IMR-90 (cell line): Measurements from ENCODE around the gene PITPNM3. TPM values are rescaled to one million over a fixed set of nuclear protein-coding genes. Genes with fewer than 3 reads are reported as not detected.

ENCODE experiments used
- ATAC-seq: fragments of 200-7000 bp; cut with Tn5 transposase; 2 replicates; pipeline ENCODE4 v1.9.1; 2020; ENCODE audit warnings: low read depth, mild to moderate bottlenecking, moderate library complexity
- BruUV-seq: library from RNA; stranded (reverse); fragments of 400-500 nt; replicated peaks from 2 replicates; lab custom pipeline; 2021; lab: Mats Ljungman, UMichigan
- CTCF ChIA-PET: fragments of 300-600 bp; formaldehyde crosslinking; extraction: SDS; loops from one replicate; lab custom pipeline; 2021; ENCODE audit warnings: antibody characterized with exemption; lab: Yijun Ruan, JAX
- POLR2A ChIA-PET: fragments of 300-600 bp; sonication (Branson Sonifier 250); formaldehyde crosslinking; loops from one replicate; lab custom pipeline; 2022; ENCODE audit warnings: antibody characterized with exemption; ENCODE audit not compliant: unreplicated experiment; lab: Charles Lee
- DNase-seq: peaks from one replicate; pipeline ENCODE4 v3.0.0; 2013
- H2AFZ ChIP-seq: replicated peaks from 2 replicates; pipeline ENCODE3; 2013; ENCODE audit warnings: low read length, mild to moderate bottlenecking; ENCODE audit not compliant: poor library complexity
- H2AK5ac ChIP-seq: 2 replicates; pipeline ENCODE4 v1.6.1; 2013; ENCODE audit warnings: low read depth, low read length, inconsistent platforms
- H2AK9ac ChIP-seq: replicated peaks from 2 replicates; pipeline ENCODE3; 2013; ENCODE audit warnings: mild to moderate bottlenecking, low read depth, low read length, moderate library complexity; ENCODE audit not compliant: poor library complexity
- H2BK120ac ChIP-seq: 2 replicates; pipeline ENCODE4 v1.6.1; 2013; ENCODE audit warnings: low read depth, low read length, inconsistent platforms
- H2BK15ac ChIP-seq: 3 replicates; pipeline ENCODE4 v1.6.1; 2013; ENCODE audit warnings: low read depth, low read length, inconsistent platforms
- H2BK20ac ChIP-seq: 2 replicates; pipeline ENCODE4 v1.6.1; 2013; ENCODE audit warnings: low read depth, mild to moderate bottlenecking, inconsistent platforms, low read length, moderate library complexity
- H2BK5ac ChIP-seq: 2 replicates; pipeline ENCODE4 v1.6.1; 2013; ENCODE audit warnings: mild to moderate bottlenecking, low read depth, low read length, inconsistent platforms; ENCODE audit not compliant: poor library complexity, severe bottlenecking
- H3K14ac ChIP-seq: replicated peaks from 2 replicates; pipeline ENCODE4 v1.6.1; 2013; ENCODE audit warnings: low read depth, low read length, inconsistent platforms
- H3K18ac ChIP-seq: 2 replicates; pipeline ENCODE4 v1.6.1; 2013; ENCODE audit warnings: low read depth, low read length, control low read depth
- H3K23ac ChIP-seq: 2 replicates; pipeline ENCODE4 v1.6.1; 2013; ENCODE audit warnings: low read depth, low read length, inconsistent platforms
- H3K27ac ChIP-seq: 2 replicates; pipeline ENCODE4 v1.5.1; 2013; ENCODE audit warnings: mild to moderate bottlenecking, control low read depth, low read length; ENCODE audit not compliant: insufficient read depth
- H3K27me3 ChIP-seq: 2 replicates; pipeline ENCODE4 v1.6.1; 2013; ENCODE audit warnings: low read length; ENCODE audit not compliant: control insufficient read depth, insufficient read depth
- H3K36me3 ChIP-seq: 2 replicates; pipeline ENCODE4 v1.6.1; 2013; ENCODE audit warnings: low read length, mixed read lengths; ENCODE audit not compliant: control insufficient read depth, insufficient read depth
- H3K4ac ChIP-seq: 2 replicates; pipeline ENCODE4 v1.6.1; 2013; ENCODE audit warnings: low read depth, low read length, inconsistent platforms
- H3K4me1 ChIP-seq: 2 replicates; pipeline ENCODE4 v1.6.1; 2013; ENCODE audit warnings: low read length, mixed read lengths; ENCODE audit not compliant: control insufficient read depth, insufficient read depth
- H3K4me2 ChIP-seq: 2 replicates; pipeline ENCODE4 v1.6.1; 2013; ENCODE audit warnings: low read depth, mild to moderate bottlenecking, control low read depth, low read length, moderate library complexity
- H3K4me3 ChIP-seq: 2 replicates; pipeline ENCODE4 v1.5.1; 2013; ENCODE audit warnings: low read depth, mild to moderate bottlenecking, control low read depth, low read length, moderate library complexity; ENCODE audit not compliant: insufficient read depth
- H3K56ac ChIP-seq: 2 replicates; pipeline ENCODE4 v1.6.1; 2013; ENCODE audit warnings: low read length, inconsistent platforms; ENCODE audit not compliant: insufficient read depth; ENCODE audit errors: extremely low read depth
- H3K79me1 ChIP-seq, 2 experiments: 2 replicates each; pipeline ENCODE4 v1.6.1; 2013; ENCODE audit warnings: low read length in 2 of 2, inconsistent platforms in 1 of 2, low read depth in 1 of 2
- H3K9ac ChIP-seq: 2 replicates; pipeline ENCODE4 v1.6.1; 2013; ENCODE audit warnings: low read depth, low read length, control low read depth
- H3K9me1 ChIP-seq: 2 replicates; pipeline ENCODE4 v1.6.1; 2013; ENCODE audit warnings: low read length, inconsistent platforms; ENCODE audit not compliant: insufficient read depth
- H3K9me3 ChIP-seq: 2 replicates; pipeline ENCODE4 v1.6.1; 2013; ENCODE audit warnings: low read length; ENCODE audit not compliant: control insufficient read depth, insufficient read depth
- H4K20me1 ChIP-seq: 2 replicates; pipeline ENCODE4 v1.6.1; 2013; ENCODE audit warnings: low read length, inconsistent platforms; ENCODE audit not compliant: insufficient read depth
- H4K5ac ChIP-seq: 2 replicates; pipeline ENCODE4 v1.6.1; 2013; ENCODE audit warnings: mild to moderate bottlenecking, low read depth, low read length, control low read depth
- H4K8ac ChIP-seq, 2 experiments: 2 replicates each; pipeline ENCODE4 v1.6.1; 2013; ENCODE audit warnings: low read depth in 2 of 2, low read length in 2 of 2, control low read depth in 1 of 2, inconsistent platforms in 1 of 2
- H4K91ac ChIP-seq: 2 replicates; pipeline ENCODE4 v1.6.1; 2013; ENCODE audit warnings: low read depth, low read length, inconsistent platforms; ENCODE audit not compliant: insufficient read depth
- BHLHE40 ChIP-seq: fragments of 150-350 bp; IDR thresholded peaks from 2 replicates; pipeline ENCODE4 v1.6.1; 2016; ENCODE audit warnings: mild to moderate bottlenecking, low read depth, low read length
- CEBPB ChIP-seq: IDR thresholded peaks from 2 replicates; pipeline ENCODE4 v1.6.1; 2012; ENCODE audit warnings: low read depth, low read length, improper control_type of control experiment
- CHD1 ChIP-seq: IDR thresholded peaks from 2 replicates; pipeline ENCODE4 v1.6.1; 2012; ENCODE audit warnings: low read depth, low read length, improper control_type of control experiment
- CTCF ChIP-seq: conservative IDR thresholded peaks from 2 replicates; pipeline ENCODE4 v1.5.1; 2012; ENCODE audit warnings: mild to moderate bottlenecking, low read depth, low read length, improper control_type of control experiment
- FOS ChIP-seq: fragments of 150-350 bp; IDR thresholded peaks from 2 replicates; pipeline ENCODE4 v1.6.1; 2016; ENCODE audit warnings: low read depth, low read length
- MAFK ChIP-seq: IDR thresholded peaks from 2 replicates; pipeline ENCODE4 v1.6.1; 2012; ENCODE audit warnings: low read depth, low read length, improper control_type of control experiment
- MAZ ChIP-seq: IDR thresholded peaks from 2 replicates; pipeline ENCODE4 v1.6.1; 2012; ENCODE audit warnings: low read depth, mild to moderate bottlenecking, low read length, improper control_type of control experiment, moderate library complexity, borderline replicate concordance
- MXI1 ChIP-seq: IDR thresholded peaks from 2 replicates; pipeline ENCODE4 v1.6.1; 2012; ENCODE audit warnings: low read depth, mild to moderate bottlenecking, low read length, moderate library complexity, borderline replicate concordance
- POLR2A ChIP-seq: IDR thresholded peaks from 2 replicates; pipeline ENCODE4 v1.6.1; 2012; ENCODE audit warnings: mild to moderate bottlenecking, low read depth, low read length
- RCOR1 ChIP-seq: IDR thresholded peaks from 2 replicates; pipeline ENCODE4 v1.6.1; 2012; ENCODE audit warnings: mild to moderate bottlenecking, low read length, improper control_type of control experiment; ENCODE audit not compliant: insufficient replicate concordance
- SMC3 ChIP-seq: fragments of 150-350 bp; IDR thresholded peaks from 2 replicates; pipeline ENCODE4 v1.6.1; 2016; ENCODE audit warnings: low read depth, mild to moderate bottlenecking, antibody characterized with exemption, low read length, moderate library complexity
- WGBS, 2 experiments: methylation state at CpG; one replicate each; pipeline versions ENCODE4 v1.1.5 to v1.1.7; 2013; ENCODE audit warnings: missing lambda C conversion rate in 2 of 2; ENCODE audit not compliant: insufficient read length in 1 of 2; ENCODE audit errors: extremely low coverage in 2 of 2; 5-methylcytosine and 5-hydroxymethylcytosine counted together
- dilution Hi-C: fragments of 300-500 bp; cut with HindIII; formaldehyde crosslinking; loops from one replicate; pipeline ENCODE4 v1.14.3; 2018; ENCODE audit warnings: low sequenced_read_pairs; ENCODE audit not compliant: unreplicated experiment
- in situ Hi-C: fragments of 300-500 bp; cut with MboI; formaldehyde crosslinking; loops from 3 replicates; pipeline ENCODE4 v1.14.3; 2019; ENCODE audit warnings: low sequenced_read_pairs, inconsistent platforms, mixed read lengths
- intact Hi-C: fragments of 100-400 bp; cut with micrococcal nuclease; formaldehyde crosslinking; loops from 2 replicates; pipeline ENCODE4 v1.10.0; 2022
- polyA plus RNA-seq, 3 experiments: library from polyadenylated mRNA; depleted of rRNA; stranded (reverse); fragments of >200 nt; gene quantifications; 2 replicates each; pipeline ENCODE4 v1.2.3, GENCODE V29; 2012; ENCODE audit warnings: low replicate concordance in 1 of 3
- total RNA-seq: library from RNA; depleted of rRNA; stranded (reverse); fragments of >200 nt; gene quantifications from 2 replicates; pipeline ENCODE4 v1.2.3, GENCODE V29; 2012
- TF ChIP-seq, protein P1 (sequence below): fragments of 150-350 bp; IDR thresholded peaks from 2 replicates; pipeline ENCODE4 v1.6.1; 2017; ENCODE audit warnings: mild to moderate bottlenecking, antibody characterized with exemption, low read length, low read depth
- TF ChIP-seq, protein P2 (sequence below): fragments of 150-350 bp; IDR thresholded peaks from 2 replicates; pipeline ENCODE4 v1.6.1; 2016; ENCODE audit warnings: low read depth, mild to moderate bottlenecking, low read length, moderate library complexity, borderline replicate concordance

Gene PITPNM3
- total and polyA plus RNA-seq, 2 of the 4 experiments (the other 2 are of a cell fraction): 0.54 to 1.7 TPM

DNA sequence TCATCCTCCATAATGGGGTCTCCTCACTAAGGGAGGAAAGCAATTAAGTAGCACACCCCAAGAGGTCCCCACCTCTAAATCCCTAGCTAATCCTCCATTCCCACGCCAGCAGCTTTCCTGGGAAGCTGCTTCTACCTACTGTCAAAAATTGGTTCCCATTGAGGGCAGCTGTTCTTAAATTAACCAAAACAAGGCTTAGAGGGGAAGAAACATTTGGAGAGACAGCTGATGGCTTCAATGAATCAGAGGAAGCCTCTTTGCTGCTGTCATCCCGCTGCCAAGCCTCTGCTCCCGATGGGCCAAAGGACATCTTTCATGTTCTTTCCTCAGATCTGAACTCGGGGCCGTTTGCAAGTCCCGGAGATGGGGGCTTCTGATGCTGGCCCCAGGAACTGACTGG is 148.1 kb downstream of the PITPNM3 start:
- CTCF ChIA-PET: no interaction called here
- no peak overlapping the region for H4K8ac ChIP-seq
- H4K20me1 ChIP-seq: no peaks in the 10 kb centered on the region
- H2BK120ac ChIP-seq: no peak overlapping the region
- no peaks in the 10 kb centered on the region for H3K79me1 ChIP-seq
- H3K9me1 ChIP-seq: no peaks in the 10 kb centered on the region
- intact Hi-C loops (loop anchor here (10.0 kb wide), 1 partner anchor 113 kb away; no protein-coding TSS in a partner anchor), in situ Hi-C loops (loop anchor here (25.0 kb wide), 1 partner anchor 221 kb away; no protein-coding TSS in a partner anchor), dilution Hi-C loops (no loop called here)
- no peak overlapping the region for H3K4me3 ChIP-seq
- H3K4me2 ChIP-seq: no peak overlapping the region
- no peak overlapping the region for H3K56ac ChIP-seq
- H4K5ac ChIP-seq: no peak overlapping the region
- no peak overlapping the region for H3K4ac ChIP-seq
- DNase-seq (no peak), ATAC-seq (no peak)
- no peak overlapping the region for H3K23ac ChIP-seq
- H3K27ac ChIP-seq: no peak overlapping the region
- WGBS, 2 experiments: 29% methylated on average over 4 of the region's 6 CpGs; no CpG with 5 or more reads in 1 of the 2 experiments
- H3K18ac ChIP-seq: no peak overlapping the region
- no peak overlapping the region for H2AK5ac ChIP-seq
- H3K27me3 ChIP-seq: peaks cover 10% of the 10 kb centered on the region; the same call in 1 of the 2 replicates
- no peak overlapping the region for H2BK15ac ChIP-seq
- H3K36me3 ChIP-seq: no peaks in the 10 kb centered on the region
- no peaks in the 10 kb centered on the region for H3K9me3 ChIP-seq
- TF ChIP-seq, protein P1, sequence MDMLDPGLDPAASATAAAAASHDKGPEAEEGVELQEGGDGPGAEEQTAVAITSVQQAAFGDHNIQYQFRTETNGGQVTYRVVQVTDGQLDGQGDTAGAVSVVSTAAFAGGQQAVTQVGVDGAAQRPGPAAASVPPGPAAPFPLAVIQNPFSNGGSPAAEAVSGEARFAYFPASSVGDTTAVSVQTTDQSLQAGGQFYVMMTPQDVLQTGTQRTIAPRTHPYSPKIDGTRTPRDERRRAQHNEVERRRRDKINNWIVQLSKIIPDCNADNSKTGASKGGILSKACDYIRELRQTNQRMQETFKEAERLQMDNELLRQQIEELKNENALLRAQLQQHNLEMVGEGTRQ: no peak
- TF ChIP-seq SMC3 (no peak), MXI1 (no peak), FOS (no peak), CTCF (no peak), CEBPB (no peak), MAZ (no peak), RCOR1 (no peak), CHD1 (no peak), MAFK (no peak), BHLHE40 (no peak), POLR2A (no peak)
- TF ChIP-seq, protein P2, sequence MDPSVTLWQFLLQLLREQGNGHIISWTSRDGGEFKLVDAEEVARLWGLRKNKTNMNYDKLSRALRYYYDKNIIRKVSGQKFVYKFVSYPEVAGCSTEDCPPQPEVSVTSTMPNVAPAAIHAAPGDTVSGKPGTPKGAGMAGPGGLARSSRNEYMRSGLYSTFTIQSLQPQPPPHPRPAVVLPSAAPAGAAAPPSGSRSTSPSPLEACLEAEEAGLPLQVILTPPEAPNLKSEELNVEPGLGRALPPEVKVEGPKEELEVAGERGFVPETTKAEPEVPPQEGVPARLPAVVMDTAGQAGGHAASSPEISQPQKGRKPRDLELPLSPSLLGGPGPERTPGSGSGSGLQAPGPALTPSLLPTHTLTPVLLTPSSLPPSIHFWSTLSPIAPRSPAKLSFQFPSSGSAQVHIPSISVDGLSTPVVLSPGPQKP: no peak
- BruUV-seq: no TSS peak
- no peak overlapping the region for H2AK9ac ChIP-seq
- no peak overlapping the region for H3K14ac ChIP-seq
- no peak overlapping the region for H2BK5ac ChIP-seq
- POLR2A ChIA-PET: no interaction called here
- no peak overlapping the region for H2AFZ ChIP-seq
- no peaks in the 10 kb centered on the region for H3K4me1 ChIP-seq
- no peak overlapping the region for H2BK20ac ChIP-seq
- H3K9ac ChIP-seq: no peak overlapping the region
- H4K91ac ChIP-seq: no peak overlapping the region
